ENCODE results near the gene MAP7.
"Not testable (repeated sequence)": the region's sequence is repeated elsewhere in the genome, so short reads cannot be mapped to it uniquely, and the experiment has no call there.

Gene MAP7

DNA sequence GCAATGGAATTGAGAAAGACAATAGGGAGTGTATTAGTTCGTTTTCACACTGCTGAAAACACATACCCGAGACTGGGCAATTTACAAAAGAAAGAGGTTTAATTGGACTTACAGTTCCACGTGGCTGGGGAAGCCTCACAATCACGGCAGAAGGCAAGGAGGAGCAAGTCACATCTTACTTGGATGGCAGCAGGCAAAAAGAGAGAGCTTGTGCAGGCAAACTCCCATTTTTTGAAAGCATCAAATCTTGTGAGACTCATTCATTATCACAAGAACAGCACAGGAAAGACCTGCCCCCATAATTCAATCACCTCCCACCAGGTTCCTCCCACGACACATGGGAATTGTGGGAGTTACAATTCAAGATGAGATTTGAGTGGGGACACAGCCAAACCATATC lies 34.1 kb upstream of the MAP7 start:
- H3K27ac ChIP-seq (ENCODE audit: low read depth, low read length); H3K4me3 ChIP-seq (ENCODE audit: low read depth in 1 of 2, low read length in 2 of 2); H3K9ac ChIP-seq (ENCODE audit: low read length); H3K36me3 ChIP-seq (ENCODE audit: insufficient read depth, low read length); H3K4me1 ChIP-seq (ENCODE audit: insufficient read depth, low read length); H3K27me3 ChIP-seq (ENCODE audit: control insufficient read depth in 1 of 2, insufficient read depth in 2 of 2, low read length in 2 of 2); H3K9me3 ChIP-seq (ENCODE audit: low read length): not testable (repeated sequence)

DNA sequence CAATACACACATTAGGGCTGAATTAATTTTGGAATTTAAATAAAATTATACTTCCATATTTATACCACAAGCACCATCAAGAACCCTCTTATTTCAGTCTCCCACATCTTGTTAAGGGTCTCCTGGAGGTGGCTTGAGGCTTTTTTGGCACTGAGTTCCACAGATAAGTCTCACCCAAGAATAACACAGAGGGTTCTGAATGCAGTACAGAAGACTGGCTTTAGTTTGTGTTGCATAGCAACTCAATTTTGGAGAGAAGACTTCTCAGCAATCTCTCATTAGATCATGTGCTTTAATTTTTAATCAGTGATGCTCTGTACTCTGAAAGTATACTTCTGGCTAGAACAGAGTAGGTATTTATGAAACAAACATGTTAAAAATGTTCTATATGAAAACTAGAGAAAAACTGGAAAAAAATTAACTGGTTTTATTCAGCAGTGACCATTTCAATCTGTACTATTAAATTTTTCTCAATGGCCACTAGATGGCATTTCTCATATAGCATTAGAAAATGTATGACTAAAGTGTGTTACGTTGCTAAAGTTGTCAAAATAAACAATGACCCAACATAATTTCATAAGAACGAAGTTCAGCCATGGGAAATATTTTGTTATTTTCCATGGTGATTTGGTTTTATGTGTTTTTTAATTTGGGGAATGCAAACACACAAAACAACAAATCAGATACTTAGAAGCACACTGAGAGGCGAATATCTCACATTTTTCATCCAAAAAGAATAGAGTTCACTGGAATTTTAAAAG lies 32.7 kb upstream of the MAP7 start:
- Histone ChIP-seq H3K4me3 (ENCODE audit: low read depth in 1 of 2, low read length in 2 of 2) (no peak overlapping the region), H3K36me3 (ENCODE audit: insufficient read depth, low read length) (peaks cover 4% of the 10 kb centered on the region), H3K9me3 (ENCODE audit: low read length) (no peaks in the 10 kb centered on the region), H3K4me1 (ENCODE audit: insufficient read depth, low read length) (peaks cover 7% of the 10 kb centered on the region), H3K27ac (ENCODE audit: low read depth, low read length) (no peak overlapping the region), H3K9ac (ENCODE audit: low read length) (no peak overlapping the region), H3K27me3 (ENCODE audit: control insufficient read depth in 1 of 2, insufficient read depth in 2 of 2, low read length in 2 of 2) (no peaks in the 10 kb centered on the region)

- no peaks in the 10 kb centered on the region for H3K9me3 ChIP-seq (ENCODE audit: low read length)
- peaks cover 7% of the 10 kb centered on the region for H3K4me1 ChIP-seq (ENCODE audit: insufficient read depth, low read length)
- H3K4me3 ChIP-seq (ENCODE audit: low read depth in 1 of 2, low read length in 2 of 2) = no peak overlapping the region
- no peaks in the 10 kb centered on the region for H3K27me3 ChIP-seq (ENCODE audit: control insufficient read depth in 1 of 2, insufficient read depth in 2 of 2, low read length in 2 of 2)
- H3K9ac ChIP-seq (ENCODE audit: low read length) = no peak overlapping the region
- no peak overlapping the region for H3K27ac ChIP-seq (ENCODE audit: low read depth, low read length)
- H3K36me3 ChIP-seq (ENCODE audit: insufficient read depth, low read length) = peaks cover 4% of the 10 kb centered on the region
Measured at GRCh38 chr6:136579800-136580199, 29.6 kb upstream of the MAP7 start.

- Histone ChIP-seq H3K9me3 (ENCODE audit: low read length) (no peaks in the 10 kb centered on the region), H3K27me3 (ENCODE audit: control insufficient read depth in 1 of 2, insufficient read depth in 2 of 2, low read length in 2 of 2) (no peaks in the 10 kb centered on the region), H3K4me3 (ENCODE audit: low read depth in 1 of 2, low read length in 2 of 2) (no peak overlapping the region), H3K9ac (ENCODE audit: low read length) (no peak overlapping the region), H3K36me3 (ENCODE audit: insufficient read depth, low read length) (peaks cover 4% of the 10 kb centered on the region), H3K27ac (ENCODE audit: low read depth, low read length) (no peak overlapping the region), H3K4me1 (ENCODE audit: insufficient read depth, low read length) (no peaks in the 10 kb centered on the region)
Measured at GRCh38 chr6:136576821-136577220, 26.6 kb upstream of the MAP7 start.

GRCh38 chr6:136571496-136571895 lies 21.3 kb upstream of the MAP7 start:
- no peak overlapping the region for H3K27ac ChIP-seq (ENCODE audit: low read depth, low read length)

GRCh38 chr6:136571065-136571464 lies 20.8 kb upstream of the MAP7 start:
- Histone ChIP-seq H3K4me1 (ENCODE audit: insufficient read depth, low read length) (no peaks in the 10 kb centered on the region), H3K36me3 (ENCODE audit: insufficient read depth, low read length) (no peaks in the 10 kb centered on the region), H3K27ac (ENCODE audit: low read depth, low read length) (no peak overlapping the region), H3K4me3 (ENCODE audit: low read depth in 1 of 2, low read length in 2 of 2) (no peak overlapping the region), H3K9ac (ENCODE audit: low read length) (no peak overlapping the region), H3K9me3 (ENCODE audit: low read length) (no peaks in the 10 kb centered on the region), H3K27me3 (ENCODE audit: control insufficient read depth in 1 of 2, insufficient read depth in 2 of 2, low read length in 2 of 2) (no peaks in the 10 kb centered on the region)

More at GRCh38 chr6:136571496-136571895, 21.3 kb upstream of the MAP7 start:
- Histone ChIP-seq H3K9ac (ENCODE audit: low read length) (no peak overlapping the region), H3K4me1 (ENCODE audit: insufficient read depth, low read length) (no peaks in the 10 kb centered on the region), H3K27me3 (ENCODE audit: control insufficient read depth in 1 of 2, insufficient read depth in 2 of 2, low read length in 2 of 2) (no peaks in the 10 kb centered on the region), H3K36me3 (ENCODE audit: insufficient read depth, low read length) (no peaks in the 10 kb centered on the region), H3K4me3 (ENCODE audit: low read depth in 1 of 2, low read length in 2 of 2) (no peak overlapping the region), H3K9me3 (ENCODE audit: low read length) (no peaks in the 10 kb centered on the region)

- H3K27me3 ChIP-seq (ENCODE audit: control insufficient read depth in 1 of 2, insufficient read depth in 2 of 2, low read length in 2 of 2) = no peaks in the 10 kb centered on the region
- no peak overlapping the region for H3K27ac ChIP-seq (ENCODE audit: low read depth, low read length)
- no peak overlapping the region for H3K4me3 ChIP-seq (ENCODE audit: low read depth in 1 of 2, low read length in 2 of 2)
- H3K9me3 ChIP-seq (ENCODE audit: low read length) = no peaks in the 10 kb centered on the region
- no peaks in the 10 kb centered on the region for H3K4me1 ChIP-seq (ENCODE audit: insufficient read depth, low read length)
- no peak overlapping the region for H3K9ac ChIP-seq (ENCODE audit: low read length)
- no peaks in the 10 kb centered on the region for H3K36me3 ChIP-seq (ENCODE audit: insufficient read depth, low read length)
Measured at GRCh38 chr6:136568129-136568528, 17.9 kb upstream of the MAP7 start.

GRCh38 chr6:136567688-136568087 lies 17.5 kb upstream of the MAP7 start:
- H3K9me3 ChIP-seq (ENCODE audit: low read length) = no peaks in the 10 kb centered on the region
- H3K36me3 ChIP-seq (ENCODE audit: insufficient read depth, low read length) = no peaks in the 10 kb centered on the region
- no peaks in the 10 kb centered on the region for H3K27me3 ChIP-seq (ENCODE audit: control insufficient read depth in 1 of 2, insufficient read depth in 2 of 2, low read length in 2 of 2)
- H3K4me1 ChIP-seq (ENCODE audit: insufficient read depth, low read length) = no peaks in the 10 kb centered on the region
- H3K27ac ChIP-seq (ENCODE audit: low read depth, low read length) = no peak overlapping the region
- no peak overlapping the region for H3K9ac ChIP-seq (ENCODE audit: low read length)
- no peak overlapping the region for H3K4me3 ChIP-seq (ENCODE audit: low read depth in 1 of 2, low read length in 2 of 2)

DNA sequence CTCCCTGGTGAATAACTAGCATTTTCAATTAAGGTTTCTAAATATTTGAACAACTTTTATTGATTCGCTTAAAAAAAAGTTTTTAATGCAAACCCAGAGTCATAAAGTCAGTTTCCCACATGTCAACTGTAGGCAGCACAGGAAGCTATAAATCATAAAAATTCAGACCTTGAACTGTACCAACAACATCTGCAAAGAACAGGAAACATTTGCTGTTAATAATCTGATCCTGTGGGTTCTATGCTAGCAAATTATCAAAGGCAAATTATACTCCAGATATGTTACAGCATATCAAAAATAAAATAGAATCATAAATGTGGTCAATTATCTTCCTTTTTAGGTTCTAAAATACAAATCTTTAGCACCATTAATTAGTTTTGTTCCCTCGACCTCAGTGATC lies 16.6 kb upstream of the MAP7 start:
- H3K36me3 ChIP-seq (ENCODE audit: insufficient read depth, low read length) = no peaks in the 10 kb centered on the region
- H3K27me3 ChIP-seq (ENCODE audit: control insufficient read depth in 1 of 2, insufficient read depth in 2 of 2, low read length in 2 of 2) = no peaks in the 10 kb centered on the region
- H3K4me3 ChIP-seq (ENCODE audit: low read depth in 1 of 2, low read length in 2 of 2) = no peak overlapping the region
- H3K9ac ChIP-seq (ENCODE audit: low read length) = no peak overlapping the region
- H3K9me3 ChIP-seq (ENCODE audit: low read length) = no peaks in the 10 kb centered on the region
- no peak overlapping the region for H3K27ac ChIP-seq (ENCODE audit: low read depth, low read length)
- no peaks in the 10 kb centered on the region for H3K4me1 ChIP-seq (ENCODE audit: insufficient read depth, low read length)

- H3K4me1 ChIP-seq (ENCODE audit: insufficient read depth, low read length) = no peaks in the 10 kb centered on the region
- H3K36me3 ChIP-seq (ENCODE audit: insufficient read depth, low read length) = no peaks in the 10 kb centered on the region
- H3K9me3 ChIP-seq (ENCODE audit: low read length) = no peaks in the 10 kb centered on the region
- H3K4me3 ChIP-seq (ENCODE audit: low read depth in 1 of 2, low read length in 2 of 2) = no peak overlapping the region
- no peaks in the 10 kb centered on the region for H3K27me3 ChIP-seq (ENCODE audit: control insufficient read depth in 1 of 2, insufficient read depth in 2 of 2, low read length in 2 of 2)
- H3K9ac ChIP-seq (ENCODE audit: low read length) = no peak overlapping the region
- no peak overlapping the region for H3K27ac ChIP-seq (ENCODE audit: low read depth, low read length)
Measured at GRCh38 chr6:136566007-136566487, 15.8 kb upstream of the MAP7 start.

GRCh38 chr6:136564180-136564579 lies 14.0 kb upstream of the MAP7 start:
- Histone ChIP-seq H3K4me1 (ENCODE audit: insufficient read depth, low read length) (no peaks in the 10 kb centered on the region), H3K36me3 (ENCODE audit: insufficient read depth, low read length) (no peaks in the 10 kb centered on the region), H3K9me3 (ENCODE audit: low read length) (no peaks in the 10 kb centered on the region), H3K4me3 (ENCODE audit: low read depth in 1 of 2, low read length in 2 of 2) (no peak overlapping the region), H3K27ac (ENCODE audit: low read depth, low read length) (no peak overlapping the region), H3K27me3 (ENCODE audit: control insufficient read depth in 1 of 2, insufficient read depth in 2 of 2, low read length in 2 of 2) (no peaks in the 10 kb centered on the region), H3K9ac (ENCODE audit: low read length) (no peak overlapping the region)
